HepG2 (cell line): ENCODE measurements around the gene ENAH. TPM values are rescaled to one million over a fixed set of nuclear protein-coding genes. Genes with fewer than 3 reads are reported as not detected.

Experiments
- ARNTL ChIP-seq: sonication (generic); formaldehyde crosslinking; IDR thresholded peaks from 2 replicates; pipeline ENCODE4 v1.4.0; 2020; ENCODE audit warnings: mild to moderate bottlenecking, missing genetic modification reagents
- ELF3 ChIP-seq: IDR thresholded peaks from 2 replicates; pipeline ENCODE4 v1.6.1; 2016; ENCODE audit warnings: missing genetic modification reagents, missing compliant biosample characterization
- HCFC1 ChIP-seq: fragments of 150-350 bp; IDR thresholded peaks from 2 replicates; pipeline ENCODE4 v1.6.1; 2014; ENCODE audit warnings: low read depth, low read length
- HNRNPK ChIP-seq: fragments of 200-400 bp; formaldehyde crosslinking; IDR thresholded peaks from 2 replicates; pipeline ENCODE4 v1.6.1; 2018; ENCODE audit warnings: low read length, low read depth, moderate library complexity, mild to moderate bottlenecking; ENCODE audit not compliant: poor library complexity, severe bottlenecking
- KLF16 ChIP-seq, 2 experiments: sonication (generic) in 1 of 2; formaldehyde crosslinking in 1 of 2; IDR thresholded peaks; 2 replicates each; pipeline versions ENCODE4 v1.6.1 to v1.8.0; 2016 to 2023; ENCODE audit warnings: missing genetic modification reagents in 2 of 2, missing compliant biosample characterization in 1 of 2
- NAIF1 ChIP-seq: sonication (generic); formaldehyde crosslinking; IDR thresholded peaks from 2 replicates; pipeline ENCODE4 v1.5.0; 2020; ENCODE audit warnings: mild to moderate bottlenecking, missing genetic modification reagents, borderline replicate concordance
- RAD21 ChIP-seq: fragments of 450-650 bp; formaldehyde crosslinking; IDR thresholded peaks from 2 replicates; pipeline ENCODE4 v1.5.0; 2020; ENCODE audit warnings: mild to moderate bottlenecking
- SAP130 ChIP-seq: IDR thresholded peaks from 2 replicates; pipeline ENCODE4 v1.6.1; 2016; ENCODE audit warnings: low read depth
- SNAPC2 ChIP-seq: sonication (generic); formaldehyde crosslinking; IDR thresholded peaks from 2 replicates; pipeline ENCODE4 v1.8.1; 2022; ENCODE audit warnings: mild to moderate bottlenecking, missing genetic modification reagents
- TERF1 ChIP-seq: sonication (generic); formaldehyde crosslinking; IDR thresholded peaks from 2 replicates; pipeline ENCODE4 v1.8.0; 2022; ENCODE audit warnings: mild to moderate bottlenecking, missing genetic modification reagents, moderate library complexity
- ZNF101 ChIP-seq: sonication (generic); formaldehyde crosslinking; IDR thresholded peaks from 2 replicates; pipeline ENCODE4 v1.4.0; 2020; ENCODE audit warnings: mild to moderate bottlenecking, low read depth, missing genetic modification reagents, borderline replicate concordance
- ZNF17 ChIP-seq: sonication (generic); formaldehyde crosslinking; IDR thresholded peaks from 2 replicates; pipeline ENCODE4 v1.5.0; 2020; ENCODE audit warnings: mild to moderate bottlenecking, missing genetic modification reagents
- ZNF256 ChIP-seq: sonication (generic); formaldehyde crosslinking; conservative IDR thresholded peaks from 2 replicates; pipeline ENCODE4 v1.4.0; 2020; ENCODE audit warnings: missing genetic modification reagents
- ZNF281 ChIP-seq: sonication (generic); formaldehyde crosslinking; IDR thresholded peaks from 2 replicates; pipeline ENCODE4 v1.4.0; 2020; ENCODE audit warnings: missing genetic modification reagents, borderline replicate concordance
- ZNF510 ChIP-seq: sonication (generic); formaldehyde crosslinking; IDR thresholded peaks from 2 replicates; pipeline ENCODE4 v1.4.0; 2020; ENCODE audit warnings: low read depth, mild to moderate bottlenecking, missing genetic modification reagents
- ZNF546 ChIP-seq: sonication (generic); formaldehyde crosslinking; conservative IDR thresholded peaks from 2 replicates; pipeline ENCODE4 v1.8.1; 2023; ENCODE audit warnings: mild to moderate bottlenecking, missing genetic modification reagents
- ZNF709 ChIP-seq: sonication (generic); formaldehyde crosslinking; IDR thresholded peaks from 2 replicates; pipeline ENCODE4 v1.5.0; 2020; ENCODE audit warnings: mild to moderate bottlenecking, missing genetic modification reagents
- ZNF788 ChIP-seq: sonication (generic); formaldehyde crosslinking; IDR thresholded peaks from 2 replicates; pipeline ENCODE4 v1.5.0; 2020; ENCODE audit warnings: mild to moderate bottlenecking, missing genetic modification reagents, borderline replicate concordance
- polyA plus RNA-seq, 8 experiments: library from polyadenylated mRNA; depleted of rRNA in 3 of 8; stranded (reverse) in 7 of 8; unstranded in 1 of 8; fragments of >200 nt; fragmentation: Illumina TruSeq in 4 of 8; extraction: Trizol in 4 of 8; gene quantifications; 2 replicates each; pipeline versions ENCODE4 v1.2.1 to v1.2.3, GENCODE V29; 2011 to 2016; ENCODE audit warnings: low read depth in 4 of 8, missing spikeins in 1 of 8, mixed read lengths in 1 of 8; ENCODE audit not compliant: insufficient read depth in 1 of 8
- total RNA-seq, 5 experiments: library from RNA; depleted of rRNA; stranded (reverse); fragments of >200 nt; fragmentation: Illumina TruSeq; extraction: Trizol; gene quantifications; 2 replicates each; pipeline ENCODE4 v1.2.3, GENCODE V29; 2016; ENCODE audit warnings: low read depth in 1 of 5
- TF ChIP-seq, protein P1 (sequence below): sonication (generic); formaldehyde crosslinking; IDR thresholded peaks from 2 replicates; pipeline ENCODE4 v1.8.0; 2022; ENCODE audit warnings: low read depth, missing genetic modification reagents
- TF ChIP-seq, protein P2 (sequence below): conservative IDR thresholded peaks from 2 replicates; pipeline ENCODE4 v1.6.1; 2018; ENCODE audit warnings: missing genetic modification reagents
- TF ChIP-seq, protein P3 (sequence below): sonication (generic); formaldehyde crosslinking; IDR thresholded peaks from 2 replicates; pipeline ENCODE4 v1.4.0; 2020; ENCODE audit warnings: missing genetic modification reagents, borderline replicate concordance

The ENAH gene
- total and polyA plus RNA-seq, 2 of the 13 experiments (the other 11 are each of a cell fraction or from before 2014, with no cell fraction given) = 22.1 to 58.3 TPM

DNA sequence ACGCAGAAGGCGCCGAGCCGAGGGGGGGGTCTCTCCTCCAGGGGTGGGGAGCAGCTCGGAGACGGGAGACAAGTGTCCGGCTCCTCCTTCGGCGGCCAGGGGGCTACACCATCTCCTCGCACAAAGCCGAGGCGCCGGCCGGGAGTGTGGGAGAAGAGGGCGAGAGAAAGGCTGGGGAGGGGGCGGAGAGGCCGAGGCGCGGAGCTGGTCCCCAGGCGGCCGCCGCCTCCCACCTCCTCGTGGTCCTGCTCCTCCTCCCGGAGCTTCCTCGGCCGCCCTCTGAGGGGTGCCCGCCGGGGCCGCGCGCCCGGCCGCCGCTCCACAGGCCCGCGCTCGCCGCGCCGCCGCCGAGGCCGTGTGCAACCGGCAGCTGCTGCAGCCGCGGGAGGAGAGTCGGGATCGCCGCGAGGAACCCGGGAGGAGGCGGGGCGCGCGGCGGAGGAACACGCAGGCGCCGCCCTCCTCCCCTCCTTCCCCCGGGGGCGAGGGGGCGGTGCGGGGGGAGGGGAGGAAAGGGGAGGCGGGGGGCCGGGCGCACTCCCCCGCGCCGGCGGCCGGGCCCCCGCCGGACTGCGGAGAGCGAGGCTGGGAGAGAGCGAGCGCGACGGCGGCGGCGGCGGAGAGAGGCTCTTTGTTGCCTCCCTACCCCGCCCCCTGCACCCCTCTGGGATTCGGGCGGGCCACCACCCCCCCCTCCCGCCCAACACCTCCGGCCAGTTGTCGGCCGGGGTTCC lies at the start of gene ENAH (continued):
- TF ChIP-seq, protein P1, sequence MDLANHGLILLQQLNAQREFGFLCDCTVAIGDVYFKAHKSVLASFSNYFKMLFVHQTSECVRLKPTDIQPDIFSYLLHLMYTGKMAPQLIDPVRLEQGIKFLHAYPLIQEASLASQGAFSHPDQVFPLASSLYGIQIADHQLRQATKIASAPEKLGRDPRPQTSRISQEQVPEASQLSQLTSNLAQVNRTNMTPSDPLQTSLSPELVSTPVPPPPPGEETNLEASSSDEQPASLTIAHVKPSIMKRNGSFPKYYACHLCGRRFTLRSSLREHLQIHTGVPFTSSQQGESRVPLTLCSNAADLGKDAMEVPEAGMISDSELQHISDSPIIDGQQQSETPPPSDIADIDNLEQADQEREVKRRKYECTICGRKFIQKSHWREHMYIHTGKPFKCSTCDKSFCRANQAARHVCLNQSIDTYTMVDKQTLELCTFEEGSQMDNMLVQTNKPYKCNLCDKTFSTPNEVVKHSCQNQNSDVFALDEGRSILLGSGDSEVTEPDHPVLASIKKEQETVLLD (CRISPR knock-in tag) = peak; percentile 46; the same call in 1 of the 2 replicates
- TF ChIP-seq ZNF256 (CRISPR knock-in tag) (no peak), KLF16 (CRISPR knock-in tag; IDR thresholded peaks at IDR 0.05) (0 out of 4 replicates have a peak, but pooled peaks of 1 of the 2 experiments have one; percentile 1), ZNF281 (CRISPR knock-in tag) (peak; percentile 57; the same call in 1 of the 2 replicates), SNAPC2 (CRISPR knock-in tag) (no peak), ZNF510 (CRISPR knock-in tag) (no peak), RAD21 (CRISPR knock-in tag) (0 out of 2 replicates have a peak, but pooled peaks have one; percentile 46), ZNF546 (CRISPR knock-in tag) (0 out of 2 replicates have a peak, but pooled peaks have one; percentile 6), ZNF101 (no peak), SAP130 (peak; percentile 50), ZNF17 (CRISPR knock-in tag) (no peak), ELF3 (CRISPR knock-in tag) (0 out of 2 replicates have a peak, but pooled peaks have one; percentile 12), ZNF788 (CRISPR knock-in tag) (peak; percentile 4; the same call in 1 of the 2 replicates), HNRNPK (peak; percentile 74), NAIF1 (CRISPR knock-in tag) (peak; percentile 37; the same call in 1 of the 2 replicates), TERF1 (CRISPR knock-in tag) (no peak), ARNTL (CRISPR knock-in tag) (0 out of 2 replicates have a peak, but pooled peaks have one; percentile 0), ZNF709 (CRISPR knock-in tag) (no peak), HCFC1 (no peak)
- TF ChIP-seq, protein P2, sequence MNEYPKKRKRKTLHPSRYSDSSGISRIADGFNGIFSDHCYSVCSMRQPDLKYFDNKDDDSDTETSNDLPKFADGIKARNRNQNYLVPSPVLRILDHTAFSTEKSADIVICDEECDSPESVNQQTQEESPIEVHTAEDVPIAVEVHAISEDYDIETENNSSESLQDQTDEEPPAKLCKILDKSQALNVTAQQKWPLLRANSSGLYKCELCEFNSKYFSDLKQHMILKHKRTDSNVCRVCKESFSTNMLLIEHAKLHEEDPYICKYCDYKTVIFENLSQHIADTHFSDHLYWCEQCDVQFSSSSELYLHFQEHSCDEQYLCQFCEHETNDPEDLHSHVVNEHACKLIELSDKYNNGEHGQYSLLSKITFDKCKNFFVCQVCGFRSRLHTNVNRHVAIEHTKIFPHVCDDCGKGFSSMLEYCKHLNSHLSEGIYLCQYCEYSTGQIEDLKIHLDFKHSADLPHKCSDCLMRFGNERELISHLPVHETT (CRISPR knock-in tag) = peak; percentile 36; the same call in 1 of the 2 replicates
- TF ChIP-seq, protein P3, sequence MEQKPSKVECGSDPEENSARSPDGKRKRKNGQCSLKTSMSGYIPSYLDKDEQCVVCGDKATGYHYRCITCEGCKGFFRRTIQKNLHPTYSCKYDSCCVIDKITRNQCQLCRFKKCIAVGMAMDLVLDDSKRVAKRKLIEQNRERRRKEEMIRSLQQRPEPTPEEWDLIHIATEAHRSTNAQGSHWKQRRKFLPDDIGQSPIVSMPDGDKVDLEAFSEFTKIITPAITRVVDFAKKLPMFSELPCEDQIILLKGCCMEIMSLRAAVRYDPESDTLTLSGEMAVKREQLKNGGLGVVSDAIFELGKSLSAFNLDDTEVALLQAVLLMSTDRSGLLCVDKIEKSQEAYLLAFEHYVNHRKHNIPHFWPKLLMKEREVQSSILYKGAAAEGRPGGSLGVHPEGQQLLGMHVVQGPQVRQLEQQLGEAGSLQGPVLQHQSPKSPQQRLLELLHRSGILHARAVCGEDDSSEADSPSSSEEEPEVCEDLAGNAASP (CRISPR knock-in tag) = 0 out of 2 replicates have a peak, but pooled peaks have one; percentile 6
